Caco-2 (cell line): ENCODE measurements around the gene SBSN. TPM values are rescaled to one million over a fixed set of nuclear protein-coding genes. Genes with fewer than 3 reads are reported as not detected.

Experiments used
- BruUV-seq: library from RNA; stranded (reverse); fragments of 400-500 nt; replicated peaks from 2 replicates; lab custom pipeline; 2021; lab: Mats Ljungman, UMichigan
- CTCF ChIA-PET: fragments of 300-600 bp; sonication (Branson Sonifier 250); formaldehyde crosslinking; loops from one replicate; lab custom pipeline; 2022; ENCODE audit warnings: antibody characterized with exemption; lab: Charles Lee
- POLR2A ChIA-PET: fragments of 300-600 bp; sonication (Branson Sonifier 250); formaldehyde crosslinking; loops from one replicate; lab custom pipeline; 2022; ENCODE audit warnings: antibody characterized with exemption; lab: Charles Lee
- DNase-seq, 2 experiments: peaks; one replicate each; pipeline versions ENCODE4 v3.0.0 to v3.0.0-alpha.2; 2020 to 2022
- H3K27me3 ChIP-seq: replicated peaks from 2 replicates; pipeline ENCODE4 v1.6.0; 2011; ENCODE audit warnings: low read length; ENCODE audit not compliant: control insufficient read depth, insufficient read depth
- H3K36me3 ChIP-seq: 2 replicates; pipeline ENCODE4 v1.5.1; 2011; ENCODE audit warnings: low read length; ENCODE audit not compliant: control insufficient read depth, insufficient read depth
- H3K4me1 ChIP-seq: fragments of 250-450 bp; sonication (Bioruptor Pico); 2 replicates; pipeline ENCODE4 v1.5.1; 2020; ENCODE audit warnings: mild to moderate bottlenecking
- H3K4me3 ChIP-seq: 2 replicates; pipeline ENCODE4 v1.5.1; 2011; ENCODE audit warnings: low read depth, mild to moderate bottlenecking, control low read depth, low read length
- H3K9me3 ChIP-seq: fragments of 250-450 bp; sonication (Bioruptor Pico); 2 replicates; pipeline ENCODE4 v1.5.1; 2020; ENCODE audit warnings: mild to moderate bottlenecking, moderate library complexity
- H3K27ac Mint-ChIP-seq: one replicate; pipeline ENCODE4 v1.8.0; 2022; ENCODE audit warnings: mixed read lengths; ENCODE audit not compliant: unreplicated experiment
- H3K27me3 Mint-ChIP-seq: one replicate; pipeline ENCODE4 v1.8.0; 2022; ENCODE audit warnings: mixed read lengths; ENCODE audit not compliant: insufficient read depth, unreplicated experiment
- H3K36me3 Mint-ChIP-seq: one replicate; pipeline ENCODE4 v1.8.0; 2022; ENCODE audit warnings: mild to moderate bottlenecking, mixed read lengths; ENCODE audit not compliant: insufficient read depth, unreplicated experiment
- H3K4me1 Mint-ChIP-seq: one replicate; pipeline ENCODE4 v1.8.0; 2022; ENCODE audit warnings: low read depth, mixed read lengths; ENCODE audit not compliant: unreplicated experiment
- H3K4me3 Mint-ChIP-seq: one replicate; pipeline ENCODE4 v1.8.0; 2022; ENCODE audit warnings: mild to moderate bottlenecking, moderate library complexity, mixed read lengths; ENCODE audit not compliant: unreplicated experiment
- H3K9me3 Mint-ChIP-seq: one replicate; pipeline ENCODE4 v1.8.0; 2022; ENCODE audit warnings: mixed read lengths; ENCODE audit not compliant: unreplicated experiment
- CTCF ChIP-seq, 2 experiments: fragments of 200-600 bp in 1 of 2; IDR thresholded peaks; 1 replicate in 1 of 2; 2 replicates in 1 of 2; pipeline versions ENCODE4 v1.5.1 to v1.8.0; 2011 to 2022; ENCODE audit warnings: antibody characterized with exemption in 1 of 2, control low read depth in 1 of 2, inconsistent platforms in 1 of 2, low read depth in 1 of 2, low read length in 1 of 2, mild to moderate bottlenecking in 1 of 2, moderate library complexity in 1 of 2; ENCODE audit not compliant: insufficient read depth in 1 of 2, severe bottlenecking in 1 of 2, unreplicated experiment in 1 of 2
- intact Hi-C: fragments of 100-400 bp; cut with micrococcal nuclease; formaldehyde crosslinking; loops from one replicate; pipeline ENCODE4 v1.10.0; 2022; ENCODE audit not compliant: unreplicated experiment
- total RNA-seq: library from RNA; stranded (reverse); gene quantifications from 2 replicates; pipeline ENCODE4 v1.2.3, GENCODE V29; 2022

Gene SBSN
- total RNA-seq, 1 experiment from 2014 or later = not detected

- peaks cover 18% of the 10 kb centered on the region for H3K4me1 Mint-ChIP-seq
- intact Hi-C loops = no loop called here
- H3K27ac Mint-ChIP-seq = no peak overlapping the region
- H3K4me3 Mint-ChIP-seq = no peak overlapping the region
- ChIA-PET POLR2A (interaction anchor here (0.6 to 1.1 kb wide), 2 partner anchors 33 to 671 kb away, joined by 3 to 4 read pairs; partner anchors contain the start of gene ZNF565), CTCF (no interaction called here)
- DNase-seq = no peak
- no peaks in the 10 kb centered on the region for H3K9me3 Mint-ChIP-seq
- no TSS peak for BruUV-seq
- Histone ChIP-seq H3K4me3 (no peak overlapping the region), H3K4me1 (peaks cover 14% of the 10 kb centered on the region), H3K9me3 (no peaks in the 10 kb centered on the region), H3K27me3 (no peaks in the 10 kb centered on the region), H3K36me3 (peaks cover 3% of the 10 kb centered on the region; the same call in 1 of the 2 replicates)
- peaks cover 13% of the 10 kb centered on the region for H3K36me3 Mint-ChIP-seq
- no peak for TF ChIP-seq CTCF (IDR thresholded peaks at IDR 0.05; ENCODE audit: insufficient read depth in 1 of 2, low read depth in 1 of 2, low read length in 1 of 2, severe bottlenecking in 1 of 2, unreplicated experiment in 1 of 2)
- H3K27me3 Mint-ChIP-seq = no peaks in the 10 kb centered on the region
These were observed 15.4 kb upstream of the SBSN start for GRCh38 chr19:35543280-35544109.

- CTCF ChIA-PET = no interaction called here
These were observed 14.1 kb upstream of the SBSN start for GRCh38 chr19:35542209-35542608.

More at GRCh38 chr19:35542209-35542608, 14.1 kb upstream of the SBSN start:
- H3K27me3 ChIP-seq = no peaks in the 10 kb centered on the region
- POLR2A ChIA-PET = no interaction called here
- BruUV-seq = no TSS peak
- DNase-seq = no peak
- no peak overlapping the region for H3K4me3 Mint-ChIP-seq
- H3K4me1 ChIP-seq = peaks cover 14% of the 10 kb centered on the region
- peaks cover 17% of the 10 kb centered on the region for H3K4me1 Mint-ChIP-seq
- no peaks in the 10 kb centered on the region for H3K27me3 Mint-ChIP-seq
- no peak for TF ChIP-seq CTCF (IDR thresholded peaks at IDR 0.05; ENCODE audit: insufficient read depth in 1 of 2, low read depth in 1 of 2, low read length in 1 of 2, severe bottlenecking in 1 of 2, unreplicated experiment in 1 of 2)
- H3K36me3 Mint-ChIP-seq = peaks cover 10% of the 10 kb centered on the region
- H3K4me3 ChIP-seq = no peak overlapping the region
- H3K27ac Mint-ChIP-seq = no peak overlapping the region
- intact Hi-C loops = no loop called here
- H3K36me3 ChIP-seq = peaks cover under 1% of the 10 kb centered on the region; the same call in 1 of the 2 replicates
- H3K9me3 ChIP-seq = no peaks in the 10 kb centered on the region
- H3K9me3 Mint-ChIP-seq = no peaks in the 10 kb centered on the region
